ENCODE results near the gene MOB1A. TPM values are rescaled to one million over a fixed set of nuclear protein-coding genes. Genes with fewer than 3 reads are reported as not detected.
"Not testable (repeated sequence)": the region's sequence is repeated elsewhere in the genome, so short reads cannot be mapped to it uniquely, and the experiment has no call there.

The MOB1A gene
- total RNA-seq, 1 donor from 2014 or later = 71.1 TPM

GRCh38 chr2:74138600-74139323, 39.9 kb downstream of the MOB1A start:
- Histone ChIP-seq H3K4me3 (ENCODE audit: low read depth, low read length) (no peak overlapping the region), H3K27me3 (ENCODE audit: control insufficient read depth, insufficient read depth, low read length) (no peaks in the 10 kb centered on the region), H3K36me3 (ENCODE audit: control insufficient read depth, insufficient read depth, low read length) (peaks cover 6% of the 10 kb centered on the region)
- no peak for DNase-seq (ENCODE audit: low read depth)
- FAIRE-seq = no peak
- peak; percentile 21 for TF ChIP-seq CTCF (IDR thresholded peaks at IDR 0.05; ENCODE audit: insufficient read depth, low read length, severe bottlenecking)

GRCh38 chr2:74137651-74138599, 40.8 kb downstream of the MOB1A start:
- TF ChIP-seq CTCF (IDR thresholded peaks at IDR 0.05; ENCODE audit: insufficient read depth, low read length, severe bottlenecking) = no peak
- no peaks in the 10 kb centered on the region for H3K27me3 ChIP-seq (ENCODE audit: control insufficient read depth, insufficient read depth, low read length)
- H3K4me3 ChIP-seq (ENCODE audit: low read depth, low read length) = no peak overlapping the region
- H3K36me3 ChIP-seq (ENCODE audit: control insufficient read depth, insufficient read depth, low read length) = peaks cover 8% of the 10 kb centered on the region
- DNase-seq (ENCODE audit: low read depth) (no peak), FAIRE-seq (peak; percentile 55)

- Histone ChIP-seq H3K36me3 (ENCODE audit: control insufficient read depth, insufficient read depth, low read length) (peaks cover 5% of the 10 kb centered on the region), H3K27me3 (ENCODE audit: control insufficient read depth, insufficient read depth, low read length) (no peaks in the 10 kb centered on the region), H3K4me3 (ENCODE audit: low read depth, low read length) (no peak overlapping the region)
- FAIRE-seq (no peak), DNase-seq (ENCODE audit: low read depth) (no peak)
- no peak for TF ChIP-seq CTCF (IDR thresholded peaks at IDR 0.05; ENCODE audit: insufficient read depth, low read length, severe bottlenecking)
Observed at GRCh38 chr2:74131901-74132300, 46.8 kb downstream of the MOB1A start.

GRCh38 chr2:74130211-74130995, 48.3 kb downstream of the MOB1A start:
- no peak for TF ChIP-seq CTCF (IDR thresholded peaks at IDR 0.05; ENCODE audit: insufficient read depth, low read length, severe bottlenecking)

GRCh38 chr2:74128206-74128605, 50.5 kb downstream of the MOB1A start:
- no peak for TF ChIP-seq CTCF (IDR thresholded peaks at IDR 0.05; ENCODE audit: insufficient read depth, low read length, severe bottlenecking)
- Histone ChIP-seq H3K4me3 (ENCODE audit: low read depth, low read length) (no peak overlapping the region), H3K27me3 (ENCODE audit: control insufficient read depth, insufficient read depth, low read length) (no peaks in the 10 kb centered on the region), H3K36me3 (ENCODE audit: control insufficient read depth, insufficient read depth, low read length) (no peaks in the 10 kb centered on the region)
- DNase-seq (ENCODE audit: low read depth) (no peak), FAIRE-seq (no peak)

More at GRCh38 chr2:74130211-74130995, 48.3 kb downstream of the MOB1A start:
- no peak overlapping the region for H3K4me3 ChIP-seq (ENCODE audit: low read depth, low read length)
- DNase-seq (ENCODE audit: low read depth) = peak; percentile 76
- FAIRE-seq = no peak
- peaks cover 5% of the 10 kb centered on the region for H3K36me3 ChIP-seq (ENCODE audit: control insufficient read depth, insufficient read depth, low read length)
- H3K27me3 ChIP-seq (ENCODE audit: control insufficient read depth, insufficient read depth, low read length) = no peaks in the 10 kb centered on the region

- FAIRE-seq; DNase-seq (ENCODE audit: low read depth); H3K27me3 ChIP-seq (ENCODE audit: control insufficient read depth, insufficient read depth, low read length); H3K36me3 ChIP-seq (ENCODE audit: control insufficient read depth, insufficient read depth, low read length); H3K4me3 ChIP-seq (ENCODE audit: low read depth, low read length): not testable (repeated sequence)
Observed at GRCh38 chr2:74123955-74124354, 54.7 kb downstream of the MOB1A start.

GRCh38 chr2:74121846-74122245, 56.8 kb downstream of the MOB1A start:
- H3K4me3 ChIP-seq (ENCODE audit: low read depth, low read length); DNase-seq (ENCODE audit: low read depth); H3K36me3 ChIP-seq (ENCODE audit: control insufficient read depth, insufficient read depth, low read length); FAIRE-seq; H3K27me3 ChIP-seq (ENCODE audit: control insufficient read depth, insufficient read depth, low read length): not testable (repeated sequence)

Measured in bronchial epithelial cell (primary cell).